NCI-H526 (cell line): ENCODE measurements around the gene OR9Q2.
"Not testable (repeated sequence)": the region's sequence is repeated elsewhere in the genome, so short reads cannot be mapped to it uniquely, and the experiment has no call there.

ENCODE experiments used
- DNase-seq, 2 experiments: peaks; one replicate each; lab custom pipeline; 2025; lab: John Stamatoyannopoulos, UW

Gene OR9Q2

DNA sequence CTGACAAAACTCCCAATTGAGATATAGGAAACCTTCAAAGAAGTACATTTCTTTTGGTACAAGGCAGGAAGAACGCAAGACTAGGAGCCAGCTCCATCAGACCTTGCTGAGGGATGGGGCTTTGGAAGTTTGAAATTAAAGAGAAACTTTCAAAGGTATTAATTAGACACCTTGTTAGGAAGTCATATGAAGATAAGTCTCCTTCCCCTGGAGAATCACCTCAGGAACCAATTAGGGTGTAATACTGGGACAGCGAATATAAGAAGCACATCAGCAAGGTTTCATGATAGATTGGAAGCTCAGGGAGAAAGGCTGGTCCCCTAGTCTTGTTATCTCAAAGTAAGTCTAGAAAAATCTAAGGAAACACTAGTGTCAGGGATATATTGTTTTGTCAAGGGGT, at the start of gene OR9Q2:
TSS of gene OR9Q2 (plus strand) at position 301 of the 400 bp plus-strand sequence. CDS start 1,421 bp downstream, outside the sequence.
- no peak for DNase-seq

GRCh38 chr11:58142761-58143160, 46.1 kb upstream of the OR9Q2 start:
- DNase-seq: no peak

DNA sequence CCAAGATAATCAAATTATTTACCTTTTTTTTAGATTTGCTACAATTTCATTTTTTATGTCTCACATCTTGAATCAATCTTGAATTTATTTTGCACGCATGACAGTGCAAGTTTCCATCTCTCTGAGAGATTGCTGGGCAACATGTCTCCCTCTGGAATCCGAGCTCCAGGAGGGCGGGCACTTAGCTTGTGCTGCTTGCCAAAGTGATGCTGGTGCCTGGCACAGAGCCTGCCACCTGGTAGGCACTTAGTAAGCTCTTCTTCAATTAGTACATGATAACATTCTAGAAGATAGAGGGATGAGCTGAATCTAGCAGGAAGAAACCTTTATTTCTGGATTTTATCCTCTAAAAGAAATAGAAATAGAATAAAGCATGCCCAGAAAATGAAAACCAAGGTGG, 36.1 kb upstream of the OR9Q2 start:
- DNase-seq: no peak

GRCh38 chr11:58164389-58164788, 24.5 kb upstream of the OR9Q2 start:
- DNase-seq: no peak

DNA sequence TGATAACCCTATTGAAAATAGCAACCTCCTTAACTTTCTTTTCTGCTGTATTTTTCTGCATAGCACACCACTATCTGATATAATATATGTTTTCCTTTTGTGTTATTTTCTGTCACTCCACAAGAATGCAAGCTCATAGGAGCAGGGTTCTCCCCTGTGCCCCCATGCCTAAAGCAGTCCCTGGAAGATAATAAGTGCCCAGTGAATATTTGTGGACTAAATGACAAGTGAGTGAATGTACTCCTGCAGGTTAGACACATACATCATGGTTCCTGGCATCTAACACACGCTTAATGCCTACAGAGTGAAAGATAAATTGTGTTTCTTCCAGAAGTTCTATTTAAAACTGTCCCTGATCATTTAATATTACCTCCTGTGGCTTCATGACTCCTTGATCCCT, 23.9 kb upstream of the OR9Q2 start:
- DNase-seq: no peak

- DNase-seq: no peak
These were observed 23.3 kb upstream of the OR9Q2 start for GRCh38 chr11:58165504-58166106.

DNA sequence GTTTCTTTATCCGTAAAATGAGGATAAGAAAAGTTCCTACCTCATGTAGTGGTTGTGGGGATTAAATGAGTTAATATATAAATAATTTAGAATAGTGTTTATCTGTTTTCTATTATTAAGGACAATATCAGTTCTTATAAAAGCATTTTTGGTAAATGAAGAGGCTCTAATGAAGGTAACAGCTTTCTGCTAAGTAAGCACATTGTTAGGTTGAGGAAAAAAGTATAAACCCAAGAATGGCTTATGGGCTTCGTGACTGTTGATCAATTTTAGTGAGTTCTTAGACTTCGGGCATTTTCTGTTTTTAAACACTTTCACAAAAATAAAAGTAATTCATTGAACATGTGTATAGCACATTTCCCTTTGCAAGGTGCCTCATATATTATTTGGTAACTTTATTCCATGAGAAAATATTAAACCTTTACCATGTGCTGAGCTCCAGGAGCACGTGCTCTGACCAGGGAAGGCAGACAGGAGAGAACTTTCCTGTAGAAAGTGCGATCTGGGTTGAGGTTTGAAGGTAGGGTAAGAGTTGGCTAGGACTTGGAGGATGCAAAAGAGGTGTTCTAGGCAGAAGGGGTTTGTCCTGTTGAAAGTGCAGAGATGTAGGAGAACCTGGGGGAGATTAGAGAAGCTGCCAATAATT, 11.3 kb upstream of the OR9Q2 start:
- no peak for DNase-seq

DNA sequence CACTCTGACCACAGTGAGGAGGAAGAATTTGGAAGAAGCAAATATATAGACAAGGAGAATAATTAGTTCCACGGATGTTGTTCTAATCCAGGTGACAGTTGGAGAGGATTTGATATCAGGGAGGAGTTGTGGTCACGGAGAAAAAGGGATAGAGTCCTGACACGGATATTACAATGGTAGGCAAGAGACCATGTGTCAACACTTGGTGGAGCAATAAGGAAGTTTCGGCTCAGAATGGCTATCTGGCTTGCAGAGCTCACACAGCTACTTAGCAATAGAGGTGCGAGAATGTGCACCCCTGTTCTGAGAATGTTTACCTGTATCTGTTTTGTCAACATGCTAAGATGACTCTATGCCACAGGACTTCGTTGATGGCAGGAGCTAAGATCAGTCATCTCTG, 10.4 kb upstream of the OR9Q2 start:
- DNase-seq: no peak

GRCh38 chr11:58179648-58180047, 9.2 kb upstream of the OR9Q2 start:
- DNase-seq: no peak

DNA sequence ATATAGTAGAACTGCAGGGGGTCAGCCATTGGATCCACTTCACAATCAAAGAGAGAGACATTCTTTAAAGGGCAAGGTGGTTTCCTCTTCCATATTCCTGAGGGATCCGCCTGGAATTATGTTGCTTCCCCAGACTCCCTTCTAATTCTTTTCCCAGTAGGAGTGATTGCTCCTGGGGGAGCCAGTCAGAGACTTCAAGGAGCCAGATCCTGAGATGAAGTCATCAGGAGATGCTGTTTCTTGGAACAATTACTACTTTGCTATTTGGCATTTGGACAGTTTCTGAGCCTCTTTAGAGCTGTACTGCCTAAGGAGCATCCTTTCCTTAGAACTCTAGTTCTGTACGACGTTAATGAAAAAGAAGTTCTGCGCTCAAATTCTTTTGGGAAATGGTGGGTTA, 1.9 kb upstream of the OR9Q2 start:
- DNase-seq: no peak

GRCh38 chr11:58192229-58192628, 3.4 kb downstream of the OR9Q2 start:
- no peak for DNase-seq

- no peak for DNase-seq
These were observed 4.5 kb downstream of the OR9Q2 start for GRCh38 chr11:58193391-58193790.

GRCh38 chr11:58195939-58196338, 7.1 kb downstream of the OR9Q2 start:
- DNase-seq: no peak

GRCh38 chr11:58199271-58199670, 10.4 kb downstream of the OR9Q2 start:
- no peak for DNase-seq

DNA sequence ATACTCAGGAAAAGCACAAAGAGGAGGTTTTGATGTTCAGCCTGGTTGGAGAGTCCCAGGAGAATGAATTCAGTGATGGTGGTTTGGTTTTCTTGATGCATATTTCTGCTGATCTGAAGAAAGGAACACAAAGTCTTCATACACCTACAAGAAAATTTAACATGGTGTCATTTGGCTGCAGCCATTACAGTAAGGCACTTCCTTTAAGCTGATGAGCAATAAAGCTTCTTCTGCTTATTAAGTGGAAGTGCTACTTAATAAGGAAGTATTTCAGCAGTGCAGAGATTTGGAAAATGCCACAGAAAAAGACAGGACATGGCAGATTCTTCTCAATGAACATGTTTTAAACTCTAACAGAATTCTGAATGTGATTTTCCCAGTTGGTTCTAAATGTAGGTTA, 15.2 kb downstream of the OR9Q2 start, which contains the start of gene OR1S2:
TSS of gene OR1S2 (minus strand) at position 101 of the 400 bp plus-strand sequence. CDS start at position 101, 0 bp downstream.
- no peak for DNase-seq

- not testable (repeated sequence) for DNase-seq
These were observed 23.6 kb downstream of the OR9Q2 start, which contains the start of gene OR1S1 for GRCh38 chr11:58212420-58212819. Gene OR1S1 (plus strand): TSS chr11:58212720.

GRCh38 chr11:58216476-58216875, 27.6 kb downstream of the OR9Q2 start:
- DNase-seq: no peak

DNA sequence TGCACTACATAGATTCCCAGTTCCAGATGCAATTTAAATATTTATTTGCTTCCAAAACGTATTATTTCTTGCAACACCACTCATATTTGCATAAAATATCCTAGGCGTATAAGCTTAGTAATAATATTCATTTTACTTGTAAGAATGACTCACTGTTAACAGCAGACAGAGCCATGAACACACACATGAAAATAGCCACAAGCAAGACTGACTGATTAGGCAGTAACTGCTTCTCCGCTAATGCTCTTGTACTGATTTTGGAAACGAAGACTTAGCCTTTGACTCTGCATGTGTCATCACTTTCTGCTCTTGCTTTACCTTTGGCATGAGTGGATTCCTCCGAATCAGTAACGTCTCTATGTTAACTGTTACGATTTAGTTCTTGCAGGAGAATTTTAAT, 33.9 kb downstream of the OR9Q2 start:
- DNase-seq: peak; percentile 65 to 87

GRCh38 chr11:58227956-58228615, 39.2 kb downstream of the OR9Q2 start:
- no peak for DNase-seq
